Naive thymus-derived CD8-positive, alpha-beta T cell (primary cell): ENCODE measurements around the gene MYO10. TPM values are rescaled to one million over a fixed set of nuclear protein-coding genes. Genes with fewer than 3 reads are reported as not detected.

Source experiments
- ATAC-seq, 2 donors: fragments of 150-1000 bp; cut with Tn5 transposase in 1 of 2; sonication (Bioruptor Pico), chemical (Tn5 transposase) in 1 of 2; 1 replicate in 1 of 2; 2 replicates in 1 of 2; pipeline ENCODE4 v1.10.0; 2021; ENCODE audit warnings: mild to moderate bottlenecking in 2 of 2, moderate library complexity in 2 of 2
- POLR2A ChIA-PET: fragments of 350-600 bp; sonication (Branson Sonifier 250); formaldehyde crosslinking; loops from one replicate; lab custom pipeline; 2021; ENCODE audit warnings: antibody characterized with exemption; lab: Charles Lee
- DNase-seq, 10 donors: peaks; one replicate each; pipeline versions ENCODE4 v3.0.0 to v3.0.0-alpha.2; 2020 to 2022
- H3K27ac Mint-ChIP-seq, 10 donors: one replicate each; pipeline ENCODE4 v1.8.0; 2020 to 2022; ENCODE audit warnings: mild to moderate bottlenecking in 10 of 10, mixed read lengths in 10 of 10, moderate library complexity in 4 of 10, inconsistent platforms in 1 of 10
- H3K27me3 Mint-ChIP-seq, 5 donors: one replicate each; pipeline ENCODE4 v1.8.0; 2021 to 2022; ENCODE audit warnings: mixed read lengths in 5 of 5
- H3K36me3 Mint-ChIP-seq, 3 donors: one replicate each; pipeline ENCODE4 v1.8.0; 2020 to 2022; ENCODE audit warnings: mixed read lengths in 3 of 3, mild to moderate bottlenecking in 2 of 3, inconsistent platforms in 1 of 3
- H3K4me1 Mint-ChIP-seq, 4 donors: one replicate each; pipeline ENCODE4 v1.8.0; 2021 to 2022; ENCODE audit warnings: mixed read lengths in 4 of 4
- H3K4me3 Mint-ChIP-seq, 10 donors: one replicate each; pipeline ENCODE4 v1.8.0; 2020 to 2022; ENCODE audit warnings: mild to moderate bottlenecking in 10 of 10, mixed read lengths in 10 of 10, moderate library complexity in 6 of 10, inconsistent platforms in 1 of 10
- H3K9me3 Mint-ChIP-seq, 9 donors: one replicate each; pipeline ENCODE4 v1.8.0; 2020 to 2022; ENCODE audit warnings: mixed read lengths in 9 of 9, mild to moderate bottlenecking in 3 of 9, inconsistent platforms in 1 of 9, moderate library complexity in 1 of 9
- polyA plus RNA-seq, 3 donors: library from polyadenylated mRNA; unstranded; fragments of 300-500 nt; fragmentation: Illumina TruSeq; gene quantifications; one replicate each; pipeline ENCODE4 v1.2.3, GENCODE V29; 2021
- total RNA-seq, 8 experiments: library from RNA in 2 of 8; stranded (reverse) in 2 of 8; gene quantifications; one replicate each; pipeline ENCODE4 v1.2.3 and lab custom pipeline; 2021 to 2026

Gene MYO10
- total and polyA plus RNA-seq, 5 experiments from 2014 or later = 0.02 to 0.07 TPM; not detected in 3

- Mint-ChIP-seq H3K9me3 (no peaks in the 10 kb centered on the region), H3K4me1 (peaks cover 0 to 9% (median under 1%) of the 10 kb centered on the region in 4 donors), H3K27ac (no peak overlapping the region), H3K4me3 (no peak overlapping the region), H3K36me3 (no peaks in the 10 kb centered on the region), H3K27me3 (peaks cover 2 to 28% (median 3%) of the 10 kb centered on the region in 5 donors)
- no peak for DNase-seq
- POLR2A ChIA-PET = no interaction called here
- no peak for ATAC-seq
These were observed 129.2 kb downstream of the MYO10 start for GRCh38 chr5:16806711-16807546.

GRCh38 chr5:16805486-16805885 is 130.6 kb downstream of the MYO10 start:
- Mint-ChIP-seq H3K27me3 (peaks cover 2 to 21% (median 3%) of the 10 kb centered on the region in 5 donors), H3K9me3 (no peaks in the 10 kb centered on the region), H3K4me1 (peaks cover 0 to 9% (median under 1%) of the 10 kb centered on the region in 4 donors), H3K27ac (no peak overlapping the region), H3K4me3 (no peak overlapping the region), H3K36me3 (no peaks in the 10 kb centered on the region)
- ATAC-seq (no peak), DNase-seq (no peak)
- POLR2A ChIA-PET = interaction anchor here (0.7 kb wide), 1 partner anchor 456 kb away, joined by 7 read pairs; no protein-coding TSS in a partner anchor

- Mint-ChIP-seq H3K4me1 (peaks cover 0 to 9% (median under 1%) of the 10 kb centered on the region in 4 donors), H3K27ac (no peak overlapping the region), H3K9me3 (no peaks in the 10 kb centered on the region), H3K4me3 (no peak overlapping the region), H3K36me3 (no peaks in the 10 kb centered on the region), H3K27me3 (peaks cover 2 to 21% (median 8%) of the 10 kb centered on the region in 5 donors)
- POLR2A ChIA-PET = no interaction called here
- no peak for ATAC-seq
- DNase-seq = no peak
These were observed 132.3 kb downstream of the MYO10 start for GRCh38 chr5:16803831-16804230.

GRCh38 chr5:16800477-16800876 is 135.6 kb downstream of the MYO10 start:
- Mint-ChIP-seq H3K36me3 (no peaks in the 10 kb centered on the region), H3K9me3 (peaks cover 0 to 2% (median 0%) of the 10 kb centered on the region in 9 donors), H3K27me3 (peaks cover 0 to 6% (median 5%) of the 10 kb centered on the region in 5 donors), H3K4me3 (no peak overlapping the region), H3K4me1 (no peaks in the 10 kb centered on the region), H3K27ac (no peak overlapping the region)
- POLR2A ChIA-PET = no interaction called here
- DNase-seq (no peak), ATAC-seq (no peak)

GRCh38 chr5:16799796-16800195 is 136.3 kb downstream of the MYO10 start:
- POLR2A ChIA-PET = no interaction called here

GRCh38 chr5:16797951-16798350 is 138.1 kb downstream of the MYO10 start:
- DNase-seq = no peak
- Mint-ChIP-seq H3K4me1 (no peaks in the 10 kb centered on the region), H3K27ac (no peak overlapping the region), H3K4me3 (no peak overlapping the region), H3K27me3 (peaks cover 0 to 6% (median 0%) of the 10 kb centered on the region in 5 donors), H3K36me3 (no peaks in the 10 kb centered on the region), H3K9me3 (peaks cover 0 to 2% (median 0%) of the 10 kb centered on the region in 9 donors)
- POLR2A ChIA-PET = no interaction called here
- no peak for ATAC-seq

More at GRCh38 chr5:16799796-16800195, 136.3 kb downstream of the MYO10 start:
- Mint-ChIP-seq H3K4me3 (no peak overlapping the region), H3K36me3 (no peaks in the 10 kb centered on the region), H3K27me3 (peaks cover 0 to 6% (median 5%) of the 10 kb centered on the region in 5 donors), H3K4me1 (no peaks in the 10 kb centered on the region), H3K9me3 (peaks cover 0 to 2% (median 0%) of the 10 kb centered on the region in 9 donors), H3K27ac (no peak overlapping the region)
- no peak for DNase-seq
- ATAC-seq = no peak

GRCh38 chr5:16794269-16794913 is 141.7 kb downstream of the MYO10 start:
- no peak overlapping the region for H3K4me3 Mint-ChIP-seq
- H3K36me3 Mint-ChIP-seq = no peaks in the 10 kb centered on the region
- ATAC-seq (no peak), DNase-seq (no peak)
- peaks cover 0 to 2% (median 0%) of the 10 kb centered on the region in 9 donors for H3K9me3 Mint-ChIP-seq
- POLR2A ChIA-PET = no interaction called here
- peaks cover 0 to 5% (median 1%) of the 10 kb centered on the region in 4 donors for H3K4me1 Mint-ChIP-seq
- H3K27ac Mint-ChIP-seq = no peak overlapping the region
- peaks cover 0 to 7% (median 2%) of the 10 kb centered on the region in 5 donors for H3K27me3 Mint-ChIP-seq

GRCh38 chr5:16792598-16793275 is 143.4 kb downstream of the MYO10 start:
- H3K27me3 Mint-ChIP-seq = peaks cover 0 to 4% (median 2%) of the 10 kb centered on the region in 5 donors
- H3K36me3 Mint-ChIP-seq = no peaks in the 10 kb centered on the region
- POLR2A ChIA-PET = no interaction called here
- H3K27ac Mint-ChIP-seq = peak overlapping the region in 1 of 10 donors; percentile 24
- DNase-seq (no peak), ATAC-seq (no peak)
- no peaks in the 10 kb centered on the region for H3K9me3 Mint-ChIP-seq
- H3K4me1 Mint-ChIP-seq = peaks cover 0 to 5% (median 1%) of the 10 kb centered on the region in 4 donors
- no peak overlapping the region for H3K4me3 Mint-ChIP-seq

GRCh38 chr5:16791904-16792597 is 144.0 kb downstream of the MYO10 start:
- Mint-ChIP-seq H3K4me1 (peaks cover 0 to 5% (median 1%) of the 10 kb centered on the region in 4 donors), H3K4me3 (no peak overlapping the region), H3K27ac (no peak overlapping the region), H3K36me3 (no peaks in the 10 kb centered on the region), H3K9me3 (no peaks in the 10 kb centered on the region), H3K27me3 (peaks cover 0 to 4% (median 2%) of the 10 kb centered on the region in 5 donors)
- ATAC-seq (no peak), DNase-seq (no peak)
- POLR2A ChIA-PET = no interaction called here

GRCh38 chr5:16791036-16791705 is 144.9 kb downstream of the MYO10 start:
- no peaks in the 10 kb centered on the region for H3K36me3 Mint-ChIP-seq

GRCh38 chr5:16788957-16789356 is 147.1 kb downstream of the MYO10 start:
- no peaks in the 10 kb centered on the region for H3K9me3 Mint-ChIP-seq
- H3K27me3 Mint-ChIP-seq = peaks cover 0 to 8% (median 3%) of the 10 kb centered on the region in 5 donors
- H3K27ac Mint-ChIP-seq = no peak overlapping the region
- H3K4me1 Mint-ChIP-seq = peaks cover 0 to 5% (median 1%) of the 10 kb centered on the region in 4 donors
- POLR2A ChIA-PET = no interaction called here
- no peak for ATAC-seq
- no peak for DNase-seq
- H3K4me3 Mint-ChIP-seq = no peak overlapping the region
- H3K36me3 Mint-ChIP-seq = no peaks in the 10 kb centered on the region

More at GRCh38 chr5:16791036-16791705, 144.9 kb downstream of the MYO10 start:
- ATAC-seq = no peak
- DNase-seq = peak in 4 of 10 donors; percentile 5 to 33 (median 24)
- Mint-ChIP-seq H3K4me3 (peak overlapping the region in 7 of 10 donors; percentile 3 to 52 (median 24)), H3K27ac (no peak overlapping the region), H3K4me1 (peaks cover 0 to 5% (median 1%) of the 10 kb centered on the region in 4 donors), H3K27me3 (peaks cover 0 to 4% (median 2%) of the 10 kb centered on the region in 5 donors), H3K9me3 (no peaks in the 10 kb centered on the region)
- POLR2A ChIA-PET = no interaction called here
